ENCODE measurements around the gene ZNF256.
A peak's percentile ranks its signal among the peaks of the same experiment; 100 is the strongest.

Gene ZNF256

DNA sequence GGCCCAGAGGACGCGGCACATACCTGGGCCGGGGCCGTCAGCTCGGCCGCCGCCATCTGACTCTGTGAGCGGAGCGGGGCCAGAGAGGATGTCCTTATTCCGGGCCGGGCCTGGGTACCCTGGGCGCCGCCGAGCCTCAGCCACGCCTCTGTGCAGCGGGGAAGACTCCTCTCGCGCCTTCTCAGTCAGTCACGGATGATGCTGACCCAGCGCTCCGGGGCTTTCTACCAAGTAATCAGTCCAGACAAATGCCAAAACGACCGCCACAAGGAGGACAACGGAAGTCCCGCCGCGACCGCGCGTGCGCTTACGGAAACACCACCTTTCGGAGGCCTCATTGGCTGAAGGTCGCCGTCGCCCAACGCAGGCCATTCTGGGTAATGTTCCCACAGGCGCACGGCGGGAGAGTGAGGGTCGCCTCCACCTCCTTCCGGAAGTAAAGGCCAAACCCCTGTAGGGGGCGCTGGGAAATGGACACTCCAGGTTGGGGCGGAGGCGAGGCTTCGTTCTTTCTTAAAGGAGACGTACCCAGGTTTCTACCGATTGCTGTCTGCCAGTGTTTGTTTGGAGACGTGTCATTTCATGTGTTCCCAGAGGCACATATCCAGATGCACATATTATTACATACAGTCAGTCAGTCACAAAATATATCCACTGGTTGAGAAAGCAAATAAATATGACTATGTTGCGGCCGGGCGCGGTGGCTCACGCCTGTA lies at the start of gene ZNF256:
Gene ZNF256, minus strand, starts transcription at position 288 of the 716 bp plus-strand sequence. Its CDS starts 232 bp downstream, at position 56.
- no peak for DNase-seq

DNA sequence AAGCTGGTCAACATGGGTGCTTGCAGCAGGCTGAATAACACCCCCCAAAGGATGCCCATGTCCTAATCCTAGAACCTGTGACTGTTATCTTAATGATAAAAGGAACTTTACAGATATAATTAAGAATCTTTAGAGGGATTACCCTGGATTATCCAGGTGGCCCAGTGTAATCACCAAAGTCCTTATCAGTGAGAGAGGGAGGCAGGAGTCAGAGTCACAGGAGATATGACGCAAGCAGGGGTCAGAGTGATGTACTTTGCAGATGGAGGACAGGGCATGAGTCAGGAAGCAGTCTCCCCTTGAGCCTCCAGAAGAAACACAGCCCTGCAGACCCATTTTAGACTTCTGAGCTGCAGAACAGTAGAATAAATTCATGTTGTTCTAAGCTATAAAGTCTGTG lies 45.3 kb upstream of the ZNF256 start:
- no peak for DNase-seq

DNA sequence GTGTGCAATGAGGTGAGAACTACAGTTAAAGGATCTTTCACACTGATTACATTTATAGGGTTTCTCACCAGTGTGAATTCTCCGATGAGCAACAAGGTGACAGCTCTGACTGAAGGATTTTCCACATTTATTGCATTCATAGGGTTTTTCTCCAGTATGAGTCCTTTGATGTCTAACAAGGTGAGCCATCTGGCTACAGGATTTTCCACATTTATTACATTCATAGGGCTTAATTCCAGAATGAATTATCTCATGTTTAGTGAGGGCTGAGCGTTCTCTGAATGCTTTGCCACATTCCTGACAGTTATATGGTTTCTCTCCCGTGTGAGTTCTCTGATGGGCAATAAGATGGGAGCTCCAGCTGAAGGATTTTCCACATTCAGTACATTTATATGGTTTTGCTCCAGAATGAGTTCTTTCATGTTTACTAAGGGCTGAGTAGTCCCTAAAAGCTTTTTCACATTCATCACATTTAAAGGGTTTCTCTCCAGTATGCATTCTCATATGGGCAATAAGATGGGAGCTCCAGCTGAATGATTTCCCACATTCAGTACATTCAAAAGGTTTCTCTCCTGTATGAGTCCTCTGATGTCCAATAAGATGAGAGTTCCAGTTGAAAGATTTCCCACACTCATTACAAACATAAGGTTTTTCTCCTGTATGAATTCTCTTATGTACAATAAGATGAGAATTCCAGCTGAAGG lies 31.2 kb upstream of the ZNF256 start:
- DNase-seq, result peak; percentile 2

DNA sequence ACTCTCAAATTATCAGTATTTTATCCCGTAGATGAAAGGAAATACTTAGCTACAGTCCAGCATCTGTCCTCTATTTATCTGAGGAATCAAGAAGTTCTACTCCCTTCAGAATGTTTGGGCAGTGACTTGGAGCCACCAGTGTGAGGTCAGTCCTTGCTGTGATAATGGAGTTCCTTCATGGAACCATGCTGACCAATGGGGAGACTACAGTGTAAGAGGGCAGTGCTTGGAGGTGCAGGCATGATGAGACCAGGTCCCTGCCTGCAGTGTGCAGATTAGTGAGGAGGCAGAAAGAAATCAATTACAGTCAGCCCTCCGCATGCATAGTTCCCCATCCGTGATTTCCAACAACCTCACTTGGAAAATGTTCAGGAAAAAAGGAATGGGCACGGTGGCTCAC lies 26.9 kb upstream of the ZNF256 start, which contains the start of gene C19orf18:
Gene C19orf18, minus strand, starts transcription at position 101 of the 400 bp plus-strand sequence. CDS start 102 bp downstream, outside the sequence.
- no peak for DNase-seq

DNA sequence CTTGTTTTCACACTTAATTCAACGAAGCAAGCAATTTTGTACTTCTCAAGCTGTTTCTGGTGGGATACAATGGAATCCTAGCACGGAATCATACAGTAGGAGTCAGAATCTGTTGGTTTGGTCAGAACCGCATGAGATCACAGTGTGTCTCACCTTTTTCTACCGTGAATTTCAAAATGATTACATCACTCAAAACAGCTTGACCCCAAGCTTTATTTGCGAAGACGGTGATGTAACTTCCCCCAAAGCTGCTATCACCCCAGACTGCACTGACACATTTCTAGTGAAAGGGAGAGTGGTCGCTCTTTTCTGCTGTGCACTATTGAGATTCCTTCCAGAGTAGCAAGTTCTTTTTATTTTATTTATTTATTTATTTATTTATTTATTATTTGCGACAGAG lies 17.3 kb upstream of the ZNF256 start:
- DNase-seq, result no peak

DNA sequence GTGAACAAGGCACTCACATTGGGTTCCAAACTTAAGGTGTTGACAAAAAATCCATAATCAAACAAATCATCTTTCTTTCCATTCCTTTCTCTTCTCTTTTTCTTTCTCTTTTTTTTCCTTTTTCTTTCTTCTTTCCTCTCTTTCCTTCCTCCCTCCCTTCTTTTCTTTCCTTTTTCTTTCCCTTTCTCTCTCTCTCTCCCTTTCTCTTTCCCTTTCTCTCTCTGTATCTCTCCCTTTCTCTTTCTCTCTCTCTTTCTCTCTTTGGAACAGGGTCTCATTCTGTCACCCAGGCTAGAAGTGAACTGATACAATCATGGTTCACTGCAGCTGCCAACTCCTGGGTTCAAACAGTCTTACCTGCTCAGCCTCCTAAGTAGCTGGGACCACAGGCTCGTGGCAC lies 14.3 kb upstream of the ZNF256 start:
- DNase-seq, result no peak

DNA sequence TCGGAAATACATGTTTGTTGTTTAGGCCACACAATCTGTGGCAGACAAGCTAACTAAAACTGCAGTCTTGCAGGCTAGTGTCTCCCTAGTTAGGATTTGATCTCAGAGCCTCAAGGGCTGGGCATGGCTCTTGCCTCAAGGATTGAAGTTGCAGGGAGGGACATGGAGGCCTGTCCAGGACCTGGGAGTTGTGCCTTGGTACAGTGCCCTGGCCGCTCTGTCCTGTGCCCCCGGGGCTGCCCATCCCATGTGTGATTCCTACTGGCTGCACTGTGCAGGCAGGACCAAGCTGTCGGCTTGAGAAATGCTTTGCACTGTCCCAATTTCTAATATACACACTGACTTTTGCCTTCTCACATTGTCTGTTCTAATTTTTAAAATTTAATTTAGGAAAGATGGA lies 7.5 kb upstream of the ZNF256 start:
- DNase-seq, result no peak

DNA sequence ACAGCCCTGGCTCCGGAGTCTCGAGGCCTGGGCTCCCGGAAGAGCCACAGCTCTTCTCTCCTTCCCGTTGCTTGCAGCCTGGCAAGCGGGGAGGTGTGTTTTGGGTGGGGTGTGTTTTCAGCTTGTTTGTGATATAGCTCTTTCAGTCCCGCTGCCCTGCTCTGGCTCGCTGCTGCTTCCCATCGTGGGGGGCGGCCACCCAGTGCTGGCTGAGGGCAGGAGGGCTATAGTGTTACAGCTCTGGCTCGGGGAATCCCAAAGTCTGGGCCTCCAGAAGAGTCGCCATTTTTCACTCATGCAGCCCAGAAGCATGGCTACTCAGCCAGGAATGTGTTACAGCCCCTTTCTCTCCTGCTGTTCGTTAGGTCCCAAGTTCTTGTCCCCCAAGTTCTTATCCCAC lies 2.2 kb upstream of the ZNF256 start:
- DNase-seq, result no peak

DNA sequence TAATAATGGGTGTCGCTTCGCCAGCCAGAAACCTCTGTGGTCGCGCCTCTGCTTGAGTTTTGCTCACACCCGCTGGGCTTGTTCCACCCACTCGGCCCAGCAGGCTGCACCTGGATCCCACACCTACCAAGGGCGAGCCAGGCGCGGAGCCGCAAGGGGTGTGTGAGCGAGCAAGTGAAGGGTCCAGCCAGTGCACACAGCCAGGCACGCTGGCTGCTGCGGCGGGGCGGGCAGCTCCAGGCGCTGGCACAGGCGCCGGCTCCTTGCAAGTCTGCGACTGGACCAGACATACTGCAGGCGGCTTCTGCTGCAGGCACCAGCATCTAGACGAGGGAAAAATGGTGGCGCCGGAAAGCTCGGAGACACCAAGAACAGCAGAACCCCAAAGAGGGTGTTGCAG lies 1.8 kb upstream of the ZNF256 start:
- DNase-seq, result no peak

DNA sequence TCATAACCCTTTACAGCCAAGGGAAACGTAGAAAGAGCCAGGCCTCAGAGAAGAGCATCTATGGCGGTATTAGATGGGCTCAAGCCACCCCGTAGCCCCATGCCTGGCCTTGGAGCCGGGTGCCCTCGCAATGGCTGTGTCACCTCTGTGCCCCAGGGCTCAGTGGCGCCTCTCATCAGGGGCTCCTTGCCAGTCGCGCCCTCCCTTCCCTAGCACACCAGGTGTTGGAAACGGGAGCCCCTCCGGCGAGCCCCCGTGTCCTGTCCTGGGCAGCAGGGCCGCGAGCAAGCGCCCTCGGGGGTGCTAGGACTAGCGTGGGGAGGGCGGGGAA lies 453 bp downstream of the ZNF256 start:
- no peak for DNase-seq

DNA sequence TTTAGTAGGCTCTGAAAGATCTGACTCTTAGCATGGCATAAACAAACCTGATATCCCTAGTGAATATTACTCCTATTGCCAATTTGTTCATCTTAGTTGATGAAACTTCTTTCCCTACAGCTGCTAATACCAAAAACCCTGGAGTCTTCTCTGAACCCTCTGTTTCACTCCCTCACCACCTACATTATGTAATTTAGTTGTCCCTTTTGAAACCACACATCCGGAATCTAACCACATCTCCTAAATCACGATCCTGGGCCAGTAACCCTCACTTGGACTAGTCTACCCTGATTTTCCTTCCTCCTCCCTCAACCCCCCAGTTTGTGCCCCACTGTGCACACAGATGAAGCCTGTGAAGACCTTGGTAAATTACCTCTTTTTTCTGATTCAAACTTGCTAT lies 1.2 kb downstream of the ZNF256 start:
- no peak for DNase-seq

DNA sequence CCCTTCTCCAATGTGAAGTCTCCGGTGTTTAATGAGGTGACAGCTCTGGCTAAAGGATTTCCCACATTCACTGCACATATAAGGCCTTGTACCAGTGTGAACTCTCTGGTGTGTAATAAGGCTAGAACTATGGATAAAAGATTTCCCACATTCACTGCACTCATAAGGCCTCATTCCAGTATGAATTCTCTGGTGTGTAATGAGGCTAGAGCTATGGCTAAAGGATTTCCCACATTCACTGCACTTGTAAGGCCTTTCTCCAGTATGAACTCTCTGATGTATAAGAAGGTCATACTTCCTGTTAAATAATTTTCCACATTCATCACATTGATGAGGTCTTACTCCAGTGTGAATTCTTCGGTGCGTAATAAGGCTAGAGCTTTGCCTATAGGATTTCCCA lies 5.9 kb downstream of the ZNF256 start:
- DNase-seq, result no peak

DNA sequence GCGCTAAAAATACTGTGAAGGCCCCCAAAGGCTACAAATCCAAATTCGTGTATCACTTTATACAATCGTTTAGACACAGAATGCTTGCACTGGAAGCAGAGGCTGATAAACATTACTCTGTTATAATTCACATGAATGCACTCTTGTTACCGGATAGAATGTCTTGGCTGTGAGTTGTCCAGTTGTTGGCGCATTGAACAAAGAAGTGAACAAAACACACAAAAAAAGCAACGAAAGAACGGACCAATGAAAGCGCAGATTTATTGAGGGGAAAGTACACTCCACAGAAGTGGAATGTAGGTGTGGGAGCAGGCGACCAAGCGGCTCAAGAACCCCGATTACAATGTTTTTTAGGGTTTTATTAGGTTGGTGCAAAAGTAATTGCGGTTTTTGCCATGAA lies 11.8 kb downstream of the ZNF256 start:
- no peak for DNase-seq

DNA sequence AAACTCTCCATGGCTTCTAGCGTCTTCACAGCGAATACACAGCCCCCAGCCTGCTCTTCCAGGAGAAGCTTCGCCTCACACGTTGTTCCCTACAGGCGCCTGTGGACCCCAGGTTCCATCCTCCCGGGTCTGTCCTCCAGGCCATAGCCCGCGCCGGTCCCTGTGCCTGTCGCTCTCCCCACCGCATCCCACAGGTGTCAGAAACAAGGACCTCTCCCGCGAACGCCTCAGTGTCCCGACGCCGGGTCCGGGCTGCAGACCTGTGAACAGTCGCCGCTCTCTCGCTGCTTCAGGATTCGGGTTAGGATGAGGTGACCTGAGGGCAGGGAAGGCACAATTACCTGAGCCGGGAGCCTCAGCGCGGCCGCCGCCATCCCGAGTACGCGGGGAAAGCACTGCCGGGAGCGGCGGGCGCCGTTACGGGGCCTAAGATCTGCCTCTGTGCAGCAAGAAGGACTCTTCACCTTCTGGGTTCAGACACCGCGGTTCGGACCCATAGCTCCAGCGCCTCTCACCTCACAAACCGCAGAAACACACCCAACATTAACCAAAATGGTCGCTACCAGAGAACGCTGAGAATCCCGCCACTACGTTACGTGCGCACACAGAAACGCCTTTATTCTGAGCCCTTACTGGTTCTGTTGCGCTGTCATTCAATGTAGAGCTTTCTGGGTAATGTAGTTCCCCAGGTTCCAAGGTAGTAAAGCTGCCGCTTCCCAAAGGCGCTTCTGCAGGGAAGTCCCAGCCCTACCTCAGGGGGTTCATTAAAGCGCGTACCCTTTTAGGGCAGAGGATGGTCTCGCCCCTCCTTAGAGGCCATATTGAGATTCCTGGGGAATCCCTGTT lies 12.5 kb downstream of the ZNF256 start, which contains the start of gene ZNF418:
Gene ZNF418, minus strand, starts transcription at position 583 of the 846 bp plus-strand sequence. CDS start 1,580 bp downstream, outside the sequence.
- no peak for DNase-seq

DNA sequence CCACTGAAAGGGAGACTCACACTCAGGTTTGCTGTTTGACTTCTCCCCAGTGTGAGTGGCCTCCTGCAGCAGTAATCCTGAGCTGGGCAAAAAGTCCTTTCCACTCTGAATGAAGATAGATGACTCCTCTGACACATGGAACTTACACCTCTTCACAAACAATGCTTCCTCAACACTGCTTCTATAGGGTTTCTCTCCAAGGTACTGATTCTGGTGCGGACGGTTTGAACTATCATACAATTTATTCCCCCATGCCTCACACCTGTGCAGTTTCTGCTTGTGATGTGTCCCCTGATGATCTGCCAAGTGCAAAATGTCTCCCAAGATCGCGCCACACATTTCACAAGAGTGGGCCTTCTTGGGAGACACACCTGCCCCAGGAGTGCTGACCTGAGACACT lies 19.9 kb downstream of the ZNF256 start:
- DNase-seq, result no peak

DNA sequence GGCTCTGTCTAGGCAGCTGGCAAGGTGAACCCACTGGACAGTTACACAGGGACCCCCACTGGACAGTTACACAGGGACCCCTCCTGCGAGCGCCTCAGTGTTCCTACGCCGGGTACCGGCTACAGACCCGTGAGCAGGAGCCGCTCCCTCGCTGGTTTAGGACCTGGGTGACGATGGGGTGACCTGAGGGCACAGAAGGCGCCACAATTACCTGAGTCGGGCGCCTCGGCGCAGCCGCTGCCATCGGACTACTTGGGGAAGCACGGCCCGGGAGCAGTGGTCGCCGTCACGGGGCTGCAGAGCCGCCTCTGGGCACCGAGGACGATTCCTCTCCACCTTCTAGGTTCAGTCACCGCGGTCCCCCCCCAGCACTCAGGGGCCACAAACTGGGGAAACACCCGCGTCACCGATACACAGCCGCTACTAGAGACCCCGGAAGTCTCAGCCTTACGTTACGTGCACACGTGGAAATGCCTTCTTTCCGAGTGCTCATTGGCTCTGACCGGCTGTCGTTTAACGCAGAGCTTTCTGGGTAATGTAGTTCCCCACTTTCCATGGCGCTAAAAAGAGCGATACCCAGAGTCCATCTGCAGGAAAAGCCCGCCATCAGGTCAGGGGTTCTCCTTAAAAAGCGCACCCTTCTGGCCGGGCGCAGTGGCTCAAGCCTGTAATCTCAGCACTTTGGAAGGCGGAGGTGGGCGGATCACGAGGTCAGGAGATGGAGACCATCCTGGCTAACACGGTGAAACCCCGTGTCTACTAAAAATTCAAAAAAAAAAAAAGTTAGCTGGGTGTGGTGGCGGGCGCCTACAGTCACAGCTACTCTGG lies 31.1 kb downstream of the ZNF256 start, which contains the start of gene ZNF417:
Gene ZNF417, minus strand, starts transcription at position 425 of the 828 bp plus-strand sequence. Its CDS starts 181 bp downstream, at position 244.
- DNase-seq, result peak; percentile 93

DNA sequence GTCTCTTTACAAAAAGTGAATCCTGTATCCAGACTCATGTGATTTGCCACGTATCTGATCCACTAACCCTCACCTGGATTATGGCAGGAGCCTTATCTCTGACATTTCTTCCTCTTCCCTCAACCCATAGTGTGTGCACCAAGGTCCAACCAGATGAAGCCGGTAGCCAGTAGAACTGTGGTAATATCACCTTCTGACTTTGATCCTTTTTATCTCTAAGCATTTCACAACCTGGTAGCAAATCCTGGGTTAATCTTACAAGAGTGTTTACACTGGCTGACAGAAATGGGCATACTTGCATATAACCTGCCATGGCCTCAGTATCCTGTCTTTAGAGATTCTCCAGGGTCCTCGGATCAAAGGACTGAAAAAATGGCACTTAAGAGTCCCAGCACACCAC lies 33.0 kb downstream of the ZNF256 start:
- no peak for DNase-seq

DNA sequence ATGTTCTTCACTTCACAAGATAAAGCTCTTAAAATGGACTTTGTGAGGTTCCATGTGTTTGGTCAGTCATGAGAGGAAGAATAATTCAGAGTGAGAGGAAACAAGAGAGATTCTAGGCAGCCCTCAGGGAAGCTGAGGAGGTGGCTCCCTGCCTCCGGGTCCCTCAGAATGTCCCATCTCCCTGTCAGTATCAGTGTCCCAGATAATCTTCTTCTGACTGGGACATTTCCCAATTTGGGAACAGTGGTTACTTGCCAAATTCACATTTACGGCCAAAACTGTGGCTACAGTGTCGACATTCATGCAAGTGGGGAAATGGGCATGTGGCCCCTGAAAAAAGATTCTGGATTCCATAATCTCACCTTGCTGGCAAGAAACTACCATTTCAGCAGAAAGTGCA lies 40.1 kb downstream of the ZNF256 start:
- DNase-seq, result no peak

DNA sequence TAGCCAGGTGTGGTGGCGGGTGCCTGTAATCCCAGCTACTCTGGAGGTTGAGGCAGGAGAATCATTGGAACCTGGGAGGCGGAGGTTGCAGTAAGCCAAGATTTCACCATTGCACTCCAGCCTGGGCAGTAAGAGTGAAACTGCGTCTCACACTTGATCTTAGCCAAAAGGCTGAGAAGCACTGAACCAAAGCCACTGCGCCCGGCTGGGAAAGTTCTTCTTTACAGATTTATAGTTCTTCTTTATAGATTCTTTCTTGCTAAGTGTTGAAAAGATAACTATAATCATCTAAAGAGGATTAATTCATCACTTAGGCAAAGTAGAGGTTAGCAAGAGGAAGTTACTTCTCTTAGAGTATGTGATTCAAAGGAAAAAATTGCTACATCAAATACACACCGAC lies 42.2 kb downstream of the ZNF256 start:
- no peak for DNase-seq

DNA sequence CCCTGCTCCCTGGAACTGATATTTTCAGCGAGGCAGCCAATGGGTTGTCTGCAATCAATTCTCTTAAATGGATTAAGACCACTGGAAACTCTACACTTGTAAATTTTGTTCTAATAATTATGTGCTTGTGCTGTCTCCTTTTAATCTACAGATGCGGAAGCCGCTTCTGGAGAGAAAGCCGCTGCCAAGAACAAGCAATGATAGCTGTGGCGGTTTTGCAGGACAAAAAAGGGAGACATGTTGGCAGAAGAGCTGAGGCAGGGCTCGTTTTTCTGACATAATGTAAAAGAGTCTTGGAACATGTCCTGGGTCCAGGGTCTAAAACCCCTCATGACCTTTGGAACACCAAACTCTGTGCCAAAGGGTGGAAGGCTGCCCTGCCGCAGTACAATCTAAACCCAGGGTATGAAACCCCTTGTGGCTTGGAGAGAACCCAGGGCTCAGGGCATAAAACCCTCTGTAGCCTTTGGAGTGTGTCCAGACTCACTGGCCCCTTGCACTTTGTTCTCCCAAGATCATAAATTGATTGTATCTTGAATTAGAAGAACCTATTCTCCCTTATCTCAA lies 43.8 kb downstream of the ZNF256 start:
- DNase-seq, result no peak

DNA sequence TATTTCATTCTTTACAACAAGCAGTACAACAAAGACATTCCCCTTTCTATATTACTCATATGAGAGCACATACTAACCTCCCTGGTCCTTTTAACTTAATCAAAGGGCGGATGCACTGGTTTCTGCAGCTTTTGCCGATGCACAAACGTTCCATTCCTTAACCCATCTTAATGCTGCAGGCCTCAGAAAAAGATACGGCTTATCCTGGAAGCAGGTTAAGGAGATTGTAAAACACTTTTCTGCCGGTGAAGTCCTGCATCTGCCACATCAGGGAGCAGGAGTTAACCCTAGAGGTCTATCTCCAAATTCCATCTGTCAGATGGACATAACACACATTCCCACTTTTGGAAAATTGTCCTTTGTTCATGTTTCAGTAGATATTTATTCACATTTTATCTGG lies 47.2 kb downstream of the ZNF256 start:
- DNase-seq, result no peak
